ENCODE results near the gene EXD2.
"Not testable (repeated sequence)": the region's sequence is repeated elsewhere in the genome, so short reads cannot be mapped to it uniquely, and the experiment has no call there.

Gene EXD2

DNA sequence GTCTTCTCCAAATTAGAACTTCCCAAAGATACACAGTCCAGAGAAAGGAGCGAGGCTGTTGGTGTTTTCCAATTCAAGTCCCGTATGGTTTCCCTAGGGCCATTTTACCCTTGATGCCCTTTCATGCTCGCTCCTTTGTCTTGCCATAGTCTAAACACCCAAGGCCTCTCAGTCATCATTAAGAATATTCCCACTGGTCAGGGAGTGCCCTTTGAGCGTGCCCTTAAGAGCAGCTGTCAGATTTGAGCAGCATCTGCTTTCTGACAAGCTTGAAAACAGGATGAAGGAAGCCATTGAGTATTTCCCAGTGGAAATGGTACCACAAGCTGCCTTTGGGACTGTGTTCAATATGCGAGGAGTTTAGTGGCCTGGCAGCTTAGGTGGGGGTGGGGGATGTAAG lies 58.3 kb downstream of the EXD2 start:
- no peak for DNase-seq (ENCODE audit: low spot score)

DNA sequence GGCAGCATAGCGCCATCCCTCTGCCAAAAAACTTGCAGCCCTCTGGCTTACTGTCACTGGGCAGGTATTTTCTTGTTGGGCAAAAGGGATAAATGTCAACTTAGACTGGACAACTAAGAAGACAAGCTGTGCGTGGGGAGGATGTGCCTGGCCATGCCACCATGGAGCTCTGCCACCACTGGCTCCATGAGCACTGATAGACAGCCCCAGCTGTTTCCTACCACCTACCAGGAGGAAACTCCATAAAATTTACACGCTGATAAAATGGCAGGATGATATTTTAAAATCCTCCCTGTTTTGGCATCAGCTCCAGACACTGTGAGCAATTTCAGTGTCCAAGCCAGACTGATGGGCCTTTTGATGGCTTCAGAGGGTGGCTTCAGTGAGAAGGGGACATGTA lies 61.6 kb downstream of the EXD2 start:
- DNase-seq (ENCODE audit: low spot score): no peak

GRCh38 chr14:69259168-69259526 lies 67.8 kb downstream of the EXD2 start:
- DNase-seq (ENCODE audit: low spot score): no peak

- DNase-seq (ENCODE audit: low spot score): peak; percentile 54
These were observed 68.4 kb downstream of the EXD2 start, which contains the start of gene GALNT16 for GRCh38 chr14:69259527-69260189. GALNT16 (plus strand) TSS chr14:69260158; CDS start chr14:69260291, 133 bp downstream.

DNA sequence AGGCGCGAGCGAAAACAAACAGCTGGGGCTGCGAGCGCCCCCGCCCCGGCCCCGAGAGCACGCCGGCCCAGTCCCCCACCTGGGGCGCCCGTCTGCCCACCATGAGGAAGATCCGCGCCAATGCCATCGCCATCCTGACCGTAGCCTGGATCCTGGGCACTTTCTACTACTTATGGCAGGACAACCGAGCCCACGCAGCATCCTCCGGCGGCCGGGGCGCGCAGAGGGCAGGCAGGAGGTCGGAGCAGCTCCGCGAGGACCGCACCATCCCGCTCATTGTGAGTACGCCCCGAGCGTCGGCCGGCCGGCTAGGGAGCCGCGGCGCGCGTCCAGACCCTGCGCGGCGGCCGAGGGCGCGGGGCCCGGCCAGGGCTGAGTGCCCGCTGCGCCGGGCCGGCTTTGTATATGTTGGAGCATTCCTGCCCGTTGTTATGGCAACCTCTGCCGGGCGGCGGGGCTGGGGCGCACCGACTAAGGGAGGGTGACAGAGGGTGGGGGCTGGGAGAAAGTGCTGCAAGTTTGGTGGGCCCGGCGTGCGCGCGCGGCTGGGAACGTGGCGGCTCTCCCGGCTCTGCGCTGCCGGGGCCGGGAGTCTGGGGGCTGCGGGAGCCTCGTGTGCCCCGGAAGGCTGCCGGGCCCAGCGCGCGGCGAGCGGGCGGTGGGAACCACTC lies 69.0 kb downstream of the EXD2 start:
- DNase-seq (ENCODE audit: low spot score): no peak

GRCh38 chr14:69260861-69261564 lies 69.7 kb downstream of the EXD2 start:
- no peak for DNase-seq (ENCODE audit: low spot score)

DNA sequence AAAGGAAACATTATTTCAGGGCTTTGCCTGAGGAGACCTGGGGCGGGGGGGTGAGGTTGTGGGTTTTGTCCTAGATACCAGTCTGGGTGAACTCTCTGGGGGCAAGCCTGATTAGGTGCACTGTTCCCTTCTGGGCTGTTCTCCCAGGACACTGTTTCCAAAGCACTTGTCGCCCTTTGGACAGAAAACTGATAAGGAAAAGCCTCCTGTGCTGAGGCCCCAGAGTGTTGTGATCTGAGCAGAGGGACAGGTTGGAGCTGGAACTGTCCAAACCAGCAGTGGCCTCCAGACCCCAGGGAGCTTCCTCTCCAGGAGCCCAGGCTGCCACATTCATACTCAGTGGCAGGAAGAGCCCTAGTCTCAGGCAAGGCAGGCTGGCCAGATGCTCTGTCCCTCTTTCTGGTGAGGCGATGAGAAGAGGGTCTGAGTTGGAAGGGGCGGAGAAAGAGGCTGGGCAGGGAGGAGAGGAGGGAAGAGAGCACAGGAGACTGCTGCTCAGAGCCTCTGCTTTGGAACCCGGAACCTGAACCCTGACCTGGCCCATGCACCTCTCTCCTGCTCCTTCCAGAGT lies 70.5 kb downstream of the EXD2 start:
- DNase-seq (ENCODE audit: low spot score): peak; percentile 21

GRCh38 chr14:69262516-69262915 lies 71.2 kb downstream of the EXD2 start:
- peak; percentile 20 for DNase-seq (ENCODE audit: low spot score)

GRCh38 chr14:69263364-69263763 lies 72.1 kb downstream of the EXD2 start:
- DNase-seq (ENCODE audit: low spot score): peak; percentile 82

- peak; percentile 86 for DNase-seq (ENCODE audit: low spot score)
These were observed 72.5 kb downstream of the EXD2 start for GRCh38 chr14:69263771-69264170.

DNA sequence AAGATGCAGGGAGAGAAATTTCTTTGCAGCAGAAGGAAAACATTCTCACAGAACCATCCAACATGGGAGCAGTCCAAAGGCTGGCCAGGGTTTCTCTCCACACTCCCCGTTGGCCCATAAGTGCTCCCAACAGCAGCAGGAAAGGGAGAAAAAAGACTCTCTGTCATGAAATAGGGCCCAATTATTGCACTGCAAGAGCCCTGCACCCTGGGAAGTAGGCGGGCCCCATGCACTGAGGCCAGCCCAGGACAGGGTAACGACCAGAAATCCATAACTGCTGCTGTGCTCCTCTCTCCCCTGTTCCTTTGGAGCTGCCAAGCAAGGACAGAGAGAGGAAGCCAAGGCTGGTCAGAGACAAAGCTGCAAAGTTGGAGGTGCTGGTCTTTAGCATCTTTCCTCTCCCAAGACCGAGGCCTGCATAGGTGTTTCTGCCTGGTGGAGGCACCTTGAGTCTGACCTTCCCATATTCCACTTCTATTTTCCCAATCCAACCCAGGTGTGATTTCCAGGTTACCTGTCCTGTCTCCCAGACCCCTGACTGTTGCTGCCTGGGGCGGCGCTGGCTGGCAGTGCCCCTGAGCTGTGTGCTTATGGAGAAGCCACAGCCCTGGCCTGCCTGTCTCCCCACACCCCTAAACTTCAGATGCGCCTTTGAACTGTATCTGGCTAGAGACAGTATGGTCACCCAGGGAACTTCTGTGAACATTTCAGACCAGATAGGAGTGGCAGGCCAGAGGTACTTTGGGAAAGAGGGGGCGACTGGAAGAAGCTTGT lies 75.5 kb downstream of the EXD2 start:
- DNase-seq (ENCODE audit: low spot score): no peak

DNA sequence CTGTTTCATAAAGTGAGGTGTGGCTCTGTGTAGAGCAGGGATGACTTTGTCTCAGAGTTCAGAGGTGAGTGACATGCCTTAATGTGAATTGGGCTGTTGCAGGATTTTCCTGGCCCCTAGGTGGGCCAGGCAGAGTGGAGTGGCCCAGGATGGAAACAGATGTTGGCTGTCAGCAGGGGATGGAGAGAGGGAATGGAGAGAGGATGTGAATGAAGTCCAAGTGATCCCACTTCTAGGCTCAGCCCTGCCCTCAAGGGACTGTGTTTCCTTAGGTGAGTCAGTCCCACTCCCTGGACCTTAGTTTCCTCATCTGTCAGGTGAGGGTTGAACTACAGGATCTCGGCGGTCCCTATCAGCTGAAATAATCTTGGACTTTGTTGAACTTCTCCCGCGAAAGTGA lies 76.2 kb downstream of the EXD2 start:
- no peak for DNase-seq (ENCODE audit: low spot score)

- no peak for DNase-seq (ENCODE audit: low spot score)
These were observed 76.9 kb downstream of the EXD2 start for GRCh38 chr14:69268223-69268622.

DNA sequence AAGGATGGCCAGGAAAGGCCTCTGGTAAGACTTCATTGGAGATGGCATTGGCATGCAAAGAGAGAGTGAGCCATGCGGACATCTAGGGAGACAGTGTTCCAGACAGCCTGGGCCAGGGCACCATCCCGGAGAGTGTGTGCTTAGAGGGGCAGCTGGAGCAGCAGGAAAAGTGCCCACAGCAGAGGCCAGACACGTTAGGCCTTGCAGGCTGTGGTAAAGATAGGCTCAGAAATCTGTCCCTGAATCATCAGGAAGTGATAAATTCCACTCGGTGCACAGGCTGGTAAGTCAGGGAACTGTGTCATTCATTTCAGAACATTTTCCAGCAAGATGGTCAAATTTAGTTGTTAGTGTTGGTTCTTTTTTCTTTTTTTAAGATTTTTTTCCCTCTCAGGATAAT lies 77.5 kb downstream of the EXD2 start:
- DNase-seq (ENCODE audit: low spot score): no peak

GRCh38 chr14:69269381-69269780 lies 78.1 kb downstream of the EXD2 start:
- no peak for DNase-seq (ENCODE audit: low spot score)

GRCh38 chr14:69270097-69270496 lies 78.8 kb downstream of the EXD2 start:
- DNase-seq (ENCODE audit: low spot score): no peak

DNA sequence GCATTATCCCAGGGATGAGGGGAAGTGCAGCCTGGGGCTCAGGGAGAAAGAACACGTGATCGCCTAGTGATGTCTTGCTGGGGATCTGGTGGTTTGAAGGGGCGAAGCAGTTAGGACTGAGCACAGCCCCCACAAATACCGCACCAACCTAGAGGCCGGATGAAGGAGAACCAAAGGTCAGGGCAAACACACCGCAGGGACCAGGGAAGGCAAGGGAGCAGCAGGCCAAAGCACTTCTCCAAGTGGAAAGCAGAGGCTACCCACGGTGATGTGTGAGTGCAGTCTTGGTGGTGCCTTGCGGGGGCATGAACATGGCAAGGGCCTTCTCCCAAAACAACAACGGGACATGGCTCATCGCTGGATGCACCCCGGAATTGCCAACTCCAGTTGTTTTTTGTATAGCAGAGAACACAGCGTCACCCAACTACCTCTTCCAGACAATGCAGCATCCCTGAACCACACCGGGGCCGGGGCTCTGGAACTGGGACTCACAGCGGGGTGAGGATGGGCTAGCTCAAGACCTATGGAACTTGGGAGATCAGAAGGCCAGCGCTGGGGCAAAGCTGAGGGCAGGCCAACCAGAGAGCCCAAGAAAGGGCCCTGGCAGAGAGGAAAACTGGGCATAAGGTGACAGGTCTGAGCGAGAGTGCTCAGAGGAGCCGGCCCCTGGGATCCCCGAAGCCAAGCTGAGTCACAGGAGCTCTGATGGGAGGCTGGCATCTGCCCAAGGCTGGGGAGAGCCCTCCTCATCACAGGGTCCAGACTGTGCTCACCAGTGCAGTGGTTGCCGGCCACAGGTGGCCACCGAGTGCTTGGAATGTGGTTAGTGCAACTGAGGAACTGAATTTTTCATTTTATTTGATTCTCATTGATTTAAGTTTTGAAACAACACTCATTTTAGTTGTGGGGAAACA lies 79.8 kb downstream of the EXD2 start:
- no peak for DNase-seq (ENCODE audit: low spot score)

GRCh38 chr14:69274321-69274720 lies 83.0 kb downstream of the EXD2 start:
- no peak for DNase-seq (ENCODE audit: low spot score)

DNA sequence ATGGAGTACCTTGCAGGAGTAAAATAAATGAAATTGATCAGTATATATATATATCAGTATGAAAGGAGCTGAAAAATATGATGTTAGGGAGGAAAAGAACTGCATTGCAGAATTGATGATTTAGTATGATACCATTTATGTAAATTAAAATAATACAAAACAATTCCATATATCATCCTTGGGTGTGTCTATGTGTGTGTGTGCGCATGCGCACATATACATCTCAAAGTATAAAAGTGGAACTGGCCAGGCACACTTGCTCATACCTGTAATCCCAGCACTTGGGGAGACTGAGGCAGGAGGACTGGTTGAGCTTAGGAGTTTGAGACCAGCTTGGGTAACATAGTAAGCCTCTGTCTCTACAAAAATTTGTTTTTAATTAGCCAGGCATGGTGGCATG lies 84.0 kb downstream of the EXD2 start:
- no peak for DNase-seq (ENCODE audit: low spot score)

DNA sequence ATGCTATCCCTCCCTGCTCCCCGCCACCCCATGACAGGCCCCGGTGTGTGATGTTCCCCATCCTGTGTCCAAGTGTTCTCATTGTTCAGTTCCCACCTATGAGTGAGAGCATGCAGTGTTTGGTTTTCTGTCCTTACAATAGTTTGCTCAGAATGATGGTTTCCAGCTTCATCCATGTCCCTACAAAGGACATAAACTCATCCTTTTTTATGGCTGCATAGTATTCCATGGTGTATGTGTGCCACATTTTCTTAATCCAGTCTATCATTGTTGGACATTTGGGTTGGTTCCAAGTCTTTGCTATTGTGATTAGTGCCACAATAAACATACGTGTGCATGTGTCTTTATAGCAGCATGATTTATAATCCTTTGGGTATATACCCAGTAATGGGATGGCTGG lies 86.1 kb downstream of the EXD2 start:
- not testable (repeated sequence) for DNase-seq (ENCODE audit: low spot score)

DNA sequence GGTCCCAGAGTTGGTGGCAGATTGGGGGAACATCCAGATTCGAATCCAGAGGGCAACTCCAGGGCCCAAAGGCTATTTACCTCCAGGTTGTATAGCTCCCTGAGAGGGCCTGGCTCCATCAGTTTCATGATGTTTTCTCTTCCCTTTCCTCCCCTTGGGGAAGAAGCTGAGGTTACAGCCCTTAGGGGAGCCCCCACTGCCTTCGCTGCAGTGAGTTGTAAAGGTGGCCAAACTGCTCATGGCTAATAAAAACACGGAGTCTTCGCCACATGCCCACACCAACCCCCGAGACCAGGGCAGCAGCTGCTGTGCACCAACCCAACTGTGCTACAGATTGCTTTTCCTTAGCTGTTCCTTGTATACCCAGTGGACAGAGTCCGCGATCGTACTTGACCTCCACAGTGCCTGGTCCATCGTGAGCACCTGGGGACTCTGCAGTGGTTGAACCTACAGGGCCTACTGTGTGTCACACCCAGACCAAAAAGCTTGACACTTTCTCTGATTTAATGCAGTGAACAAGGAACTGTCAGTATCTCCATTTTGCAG lies 89.5 kb downstream of the EXD2 start:
- no peak for DNase-seq (ENCODE audit: low spot score)

Measured in cerebellar cortex (tissue), 1 donor.